ENCODE results near the gene PRG2.

DNA sequence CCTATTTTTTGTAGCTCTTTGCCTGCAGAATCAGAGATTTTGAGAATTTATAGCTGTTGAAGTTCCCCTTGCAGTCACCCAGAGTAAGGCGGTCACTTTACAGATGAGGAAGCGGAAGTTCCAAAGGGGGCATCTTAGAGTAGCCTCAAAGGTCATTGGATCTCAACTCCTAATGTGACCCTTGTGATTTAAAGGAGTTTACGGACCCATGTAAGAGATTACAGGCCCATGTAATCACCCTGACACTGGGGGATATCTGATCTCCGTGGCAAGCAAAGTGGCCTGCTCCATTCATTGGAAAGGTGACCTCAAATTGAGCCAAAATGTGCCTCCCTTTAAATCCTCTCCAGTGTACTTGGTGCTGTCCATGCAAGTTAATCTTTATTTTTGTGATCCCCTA is 36.6 kb downstream of the PRG2 start:
- TF ChIP-seq, protein P1, sequence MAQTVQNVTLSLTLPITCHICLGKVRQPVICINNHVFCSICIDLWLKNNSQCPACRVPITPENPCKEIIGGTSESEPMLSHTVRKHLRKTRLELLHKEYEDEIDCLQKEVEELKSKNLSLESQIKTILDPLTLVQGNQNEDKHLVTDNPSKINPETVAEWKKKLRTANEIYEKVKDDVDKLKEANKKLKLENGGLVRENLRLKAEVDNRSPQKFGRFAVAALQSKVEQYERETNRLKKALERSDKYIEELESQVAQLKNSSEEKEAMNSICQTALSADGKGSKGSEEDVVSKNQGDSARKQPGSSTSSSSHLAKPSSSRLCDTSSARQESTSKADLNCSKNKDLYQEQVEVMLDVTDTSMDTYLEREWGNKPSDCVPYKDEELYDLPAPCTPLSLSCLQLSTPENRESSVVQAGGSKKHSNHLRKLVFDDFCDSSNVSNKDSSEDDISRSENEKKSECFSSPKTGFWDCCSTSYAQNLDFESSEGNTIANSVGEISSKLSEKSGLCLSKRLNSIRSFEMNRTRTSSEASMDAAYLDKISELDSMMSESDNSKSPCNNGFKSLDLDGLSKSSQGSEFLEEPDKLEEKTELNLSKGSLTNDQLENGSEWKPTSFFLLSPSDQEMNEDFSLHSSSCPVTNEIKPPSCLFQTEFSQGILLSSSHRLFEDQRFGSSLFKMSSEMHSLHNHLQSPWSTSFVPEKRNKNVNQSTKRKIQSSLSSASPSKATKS (CRISPR knock-in tag; IDR thresholded peaks at IDR 0.05), result no peak
- TF ChIP-seq CHCHD3 (CRISPR knock-in tag; IDR thresholded peaks at IDR 0.05) (no peak), CC2D1A (CRISPR knock-in tag; IDR thresholded peaks at IDR 0.05) (no peak), ZNF33B (CRISPR knock-in tag; IDR thresholded peaks at IDR 0.05) (no peak)
